Lung (tissue), 12 donors: ENCODE results near the gene ARHGEF1. TPM values are rescaled to one million over a fixed set of nuclear protein-coding genes. Genes with fewer than 3 reads are reported as not detected.

Experiments
- ATAC-seq: fragments of 200-7000 bp; cut with Tn5 transposase; one replicate; pipeline ENCODE4 v1.9.1; 2020; ENCODE audit warnings: moderate number of reproducible peaks; ENCODE audit not compliant: insufficient read depth, low FRiP score
- DNase-seq, 3 donors: peaks; one replicate each; pipeline ENCODE4 v3.0.0-alpha.2; 2013 to 2017
- H3K27ac ChIP-seq, 2 donors: one replicate each; pipeline ENCODE4 v1.5.1; 2013; ENCODE audit warnings: mild to moderate bottlenecking in 2 of 2, moderate library complexity in 2 of 2, control low read depth in 1 of 2, inconsistent platforms in 1 of 2, low read depth in 1 of 2, low read length in 1 of 2
- H3K27me3 ChIP-seq, 3 donors: one replicate each; pipeline ENCODE4 v1.5.1; 2013; ENCODE audit warnings: low read length in 2 of 3; ENCODE audit not compliant: control insufficient read depth in 3 of 3, insufficient read depth in 3 of 3
- H3K36me3 ChIP-seq, 4 donors: one replicate each; pipeline ENCODE4 v1.5.1; 2013; ENCODE audit warnings: low read length in 4 of 4, mild to moderate bottlenecking in 1 of 4, moderate library complexity in 1 of 4; ENCODE audit not compliant: control insufficient read depth in 4 of 4, insufficient read depth in 4 of 4
- H3K4me1 ChIP-seq, 5 donors: one replicate each; pipeline ENCODE4 v1.5.1; 2013; ENCODE audit warnings: low read length in 5 of 5, mild to moderate bottlenecking in 2 of 5, moderate library complexity in 1 of 5; ENCODE audit not compliant: control insufficient read depth in 5 of 5, insufficient read depth in 5 of 5
- H3K4me3 ChIP-seq: one replicate; pipeline ENCODE4 v1.5.1; 2013; ENCODE audit warnings: mild to moderate bottlenecking, control low read depth, moderate library complexity
- H3K9ac ChIP-seq, 2 donors: one replicate each; pipeline ENCODE4 v1.5.1; 2013; ENCODE audit warnings: low read length in 2 of 2, control low read depth in 1 of 2; ENCODE audit not compliant: insufficient read depth in 1 of 2
- H3K9me3 ChIP-seq, 4 donors: one replicate each; pipeline ENCODE4 v1.5.1; 2013; ENCODE audit warnings: low read length in 3 of 4, mild to moderate bottlenecking in 1 of 4, moderate library complexity in 1 of 4; ENCODE audit not compliant: control insufficient read depth in 4 of 4, insufficient read depth in 3 of 4
- CTCF ChIP-seq: IDR thresholded peaks from 2 replicates; pipeline ENCODE4 v1.5.1; 2012; ENCODE audit warnings: mild to moderate bottlenecking; ENCODE audit errors: control extremely low read depth, extremely low read depth
- WGBS, 2 donors: extraction: QIAGEN DNeasy Blood & Tissue Kit; methylation state at CpG; one replicate each; pipeline ENCODE4 v1.1.7; 2013; 5-methylcytosine and 5-hydroxymethylcytosine counted together
- polyA plus RNA-seq, 2 donors: library from polyadenylated mRNA; stranded (reverse); fragments of 200-250 nt; gene quantifications; one replicate each; pipeline ENCODE4 v1.2.1, GENCODE V29; 2013
- total RNA-seq, 2 donors: library from RNA; depleted of rRNA in 1 of 2; stranded (reverse); fragments of >200 nt in 1 of 2; gene quantifications; one replicate each; pipeline ENCODE4 v1.2.1, GENCODE V29; 2014 to 2021
- donor health status: control.
- donor health status: control.
- donor health status: Bipolar disorder and iron deficiency.
- donor health status: healthy.
- donor health status: DM: yes; HTN: yes; CAD: no.

ARHGEF1 gene
- total and polyA plus RNA-seq, 4 donors = 55.4 to 231 (median 176) TPM

GRCh38 chr19:41908724-41909464 lies 25.9 kb downstream of the ARHGEF1 start:
- Histone ChIP-seq H3K4me1 (peaks cover 0 to 4% (median 0%) of the 10 kb centered on the region in 5 donors), H3K27me3 (peaks cover 0 to 32% (median 23%) of the 10 kb centered on the region in 3 donors), H3K9ac (no peak overlapping the region), H3K27ac (no peak overlapping the region), H3K9me3 (peaks cover 0 to 2% (median 0%) of the 10 kb centered on the region in 4 donors), H3K36me3 (peaks cover 5 to 37% (median 14%) of the 10 kb centered on the region in 4 donors), H3K4me3 (no peak overlapping the region)
- no peak for TF ChIP-seq CTCF
- no peak for ATAC-seq
- WGBS, 2 donors = 84 to 85% methylated on average over 11 of the region's 11 CpGs
- no peak for DNase-seq

- no peak for DNase-seq
- TF ChIP-seq CTCF = no peak
- Histone ChIP-seq H3K36me3 (peaks cover 0 to 30% (median 13%) of the 10 kb centered on the region in 4 donors), H3K27ac (no peak overlapping the region), H3K9me3 (peaks cover 0 to 2% (median 0%) of the 10 kb centered on the region in 4 donors), H3K4me1 (peaks cover 0 to 4% (median 0%) of the 10 kb centered on the region in 5 donors), H3K4me3 (no peak overlapping the region), H3K9ac (no peak overlapping the region), H3K27me3 (peaks cover 0 to 40% (median 31%) of the 10 kb centered on the region in 3 donors)
- ATAC-seq = no peak
- WGBS, 2 donors = 65 to 77% methylated on average over 13 of the region's 13 CpGs
Measured at GRCh38 chr19:41909706-41910105, 26.7 kb downstream of the ARHGEF1 start.

- H3K4me3 ChIP-seq = no peak overlapping the region
- DNase-seq (no peak), ATAC-seq (no peak)
- no peak for TF ChIP-seq CTCF
- peaks cover 0 to 47% (median 35%) of the 10 kb centered on the region in 3 donors for H3K27me3 ChIP-seq
- WGBS, 2 donors = 62 to 67% methylated on average over 12 of the region's 12 CpGs
- no peak overlapping the region for H3K9ac ChIP-seq
- peaks cover 0 to 2% (median 0%) of the 10 kb centered on the region in 4 donors for H3K9me3 ChIP-seq
- H3K4me1 ChIP-seq = peaks cover 0 to 3% (median 0%) of the 10 kb centered on the region in 5 donors
- no peak overlapping the region for H3K27ac ChIP-seq
- H3K36me3 ChIP-seq = peaks cover 0 to 23% (median 8%) of the 10 kb centered on the region in 4 donors
Measured at GRCh38 chr19:41910240-41910991, 27.4 kb downstream of the ARHGEF1 start.
